HCT116 (cell line): Measurements from ENCODE around the gene KRTAP1-5.

ENCODE experiments used
- CBX3 ChIP-seq: IDR thresholded peaks from 2 replicates; pipeline ENCODE4 v1.6.1; 2012; ENCODE audit warnings: low read depth
- EGR1 ChIP-seq: IDR thresholded peaks from 2 replicates; pipeline ENCODE4 v1.6.1; 2012; ENCODE audit warnings: low read depth
- EZH2 ChIP-seq: fragments of 200-600 bp; sonication (generic); IDR thresholded peaks from 2 replicates; pipeline ENCODE4 v1.6.1; 2017; ENCODE audit warnings: antibody characterized with exemption, mixed run types
- EZH2phosphoT487 ChIP-seq: fragments of 200-600 bp; IDR thresholded peaks from 2 replicates; pipeline ENCODE4 v1.6.1; 2018; ENCODE audit warnings: antibody characterized with exemption, borderline replicate concordance
- POLR2A ChIP-seq: IDR thresholded peaks from 2 replicates; pipeline ENCODE4 v1.7.0; 2011; ENCODE audit warnings: borderline replicate concordance; ENCODE audit not compliant: insufficient read depth, insufficient read length; ENCODE audit errors: extremely low read depth
- POLR2AphosphoS5 ChIP-seq: IDR thresholded peaks from 2 replicates; pipeline ENCODE4 v1.6.1; 2011; ENCODE audit warnings: mild to moderate bottlenecking, low read depth, low read length, moderate library complexity
- SIN3A ChIP-seq: IDR thresholded peaks from 2 replicates; pipeline ENCODE4 v1.6.1; 2012; ENCODE audit warnings: low read depth
- ZNF274 ChIP-seq: fragments of 200-500 bp; sonication (Bioruptor generic); IDR thresholded peaks from 2 replicates; pipeline ENCODE4 v1.6.1; 2014; ENCODE audit warnings: mild to moderate bottlenecking, low read depth, low read length, inconsistent platforms
- TF ChIP-seq, protein P1 (sequence below), 3 experiments: fragments of 200-600 bp in 1 of 3; sonication (generic) in 1 of 3; IDR thresholded peaks in 2 of 3; conservative IDR thresholded peaks in 1 of 3; 2 replicates each; pipeline ENCODE4 v1.5.1; 2012 to 2017; ENCODE audit warnings: low read depth in 2 of 3, low read length in 2 of 3, antibody characterized with exemption in 1 of 3, borderline replicate concordance in 1 of 3, control low read depth in 1 of 3, mild to moderate bottlenecking in 1 of 3, mixed read lengths in 1 of 3, mixed run types in 1 of 3, moderate library complexity in 1 of 3; ENCODE audit not compliant: insufficient read depth in 1 of 3
- TF ChIP-seq, protein P2 (sequence below): IDR thresholded peaks from 2 replicates; pipeline ENCODE4 v1.6.1; 2012

DNA sequence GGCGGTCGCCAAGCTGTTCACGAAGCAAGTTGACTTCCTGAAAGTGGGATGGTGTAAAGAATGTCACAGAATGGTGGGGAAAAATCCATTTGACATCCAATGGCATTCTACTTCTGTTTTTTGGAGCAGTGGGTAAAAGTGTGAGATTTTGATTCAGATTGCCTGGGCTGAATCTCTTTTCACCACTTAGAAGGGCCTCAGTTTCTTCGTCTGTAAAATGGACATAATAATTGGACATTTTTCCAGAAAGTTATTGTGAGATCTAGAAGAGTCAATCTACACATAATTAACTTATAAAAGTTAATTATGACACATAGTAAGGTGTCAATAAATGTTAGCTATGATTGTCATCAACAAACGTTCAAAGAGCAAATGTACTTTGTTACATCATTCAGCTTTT, 45.9 kb downstream of the KRTAP1-5 start:
- TF ChIP-seq, protein P1, sequence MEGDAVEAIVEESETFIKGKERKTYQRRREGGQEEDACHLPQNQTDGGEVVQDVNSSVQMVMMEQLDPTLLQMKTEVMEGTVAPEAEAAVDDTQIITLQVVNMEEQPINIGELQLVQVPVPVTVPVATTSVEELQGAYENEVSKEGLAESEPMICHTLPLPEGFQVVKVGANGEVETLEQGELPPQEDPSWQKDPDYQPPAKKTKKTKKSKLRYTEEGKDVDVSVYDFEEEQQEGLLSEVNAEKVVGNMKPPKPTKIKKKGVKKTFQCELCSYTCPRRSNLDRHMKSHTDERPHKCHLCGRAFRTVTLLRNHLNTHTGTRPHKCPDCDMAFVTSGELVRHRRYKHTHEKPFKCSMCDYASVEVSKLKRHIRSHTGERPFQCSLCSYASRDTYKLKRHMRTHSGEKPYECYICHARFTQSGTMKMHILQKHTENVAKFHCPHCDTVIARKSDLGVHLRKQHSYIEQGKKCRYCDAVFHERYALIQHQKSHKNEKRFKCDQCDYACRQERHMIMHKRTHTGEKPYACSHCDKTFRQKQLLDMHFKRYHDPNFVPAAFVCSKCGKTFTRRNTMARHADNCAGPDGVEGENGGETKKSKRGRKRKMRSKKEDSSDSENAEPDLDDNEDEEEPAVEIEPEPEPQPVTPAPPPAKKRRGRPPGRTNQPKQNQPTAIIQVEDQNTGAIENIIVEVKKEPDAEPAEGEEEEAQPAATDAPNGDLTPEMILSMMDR (IDR thresholded peaks at IDR 0.05 in 2 of 3, conservative IDR thresholded peaks at IDR 0.05 in 1 of 3; ENCODE audit: borderline replicate concordance in 1 of 3, insufficient read depth in 1 of 3, low read depth in 2 of 3, low read length in 2 of 3) = no peak
- no peak for TF ChIP-seq CBX3
- no peak for TF ChIP-seq POLR2AphosphoS5
- TF ChIP-seq EGR1 = no peak
- no peak for TF ChIP-seq POLR2A
- TF ChIP-seq, protein P2, sequence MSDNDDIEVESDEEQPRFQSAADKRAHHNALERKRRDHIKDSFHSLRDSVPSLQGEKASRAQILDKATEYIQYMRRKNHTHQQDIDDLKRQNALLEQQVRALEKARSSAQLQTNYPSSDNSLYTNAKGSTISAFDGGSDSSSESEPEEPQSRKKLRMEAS = no peak
- no peak for TF ChIP-seq EZH2phosphoT487
- no peak for TF ChIP-seq EZH2
- TF ChIP-seq ZNF274 = no peak
- no peak for TF ChIP-seq SIN3A
